Measurements from ENCODE around the gene RYR1. TPM values are rescaled to one million over a fixed set of nuclear protein-coding genes. Genes with fewer than 3 reads are reported as not detected.
"Not testable (repeated sequence)": the region's sequence is repeated elsewhere in the genome, so short reads cannot be mapped to it uniquely, and the experiment has no call there.

RYR1 gene
- total RNA-seq, 4 donors from 2014 or later = under 0.01 to 6.2 (median 3.5) TPM; not detected in 1

- no peak overlapping the region for H3K27ac ChIP-seq
- DNase-seq = no peak
- H3K9me3 ChIP-seq = no peaks in the 10 kb centered on the region
- intact Hi-C loops (cut with DNase I; ENCODE audit: low total_unique reads) = no loop called here
- H3K4me3 ChIP-seq = no peak overlapping the region
- no peaks in the 10 kb centered on the region for H3K4me1 ChIP-seq
- no peaks in the 10 kb centered on the region for H3K27me3 ChIP-seq
- no peak for TF ChIP-seq POLR2A (IDR thresholded peaks at IDR 0.05)
- TF ChIP-seq, protein P1, sequence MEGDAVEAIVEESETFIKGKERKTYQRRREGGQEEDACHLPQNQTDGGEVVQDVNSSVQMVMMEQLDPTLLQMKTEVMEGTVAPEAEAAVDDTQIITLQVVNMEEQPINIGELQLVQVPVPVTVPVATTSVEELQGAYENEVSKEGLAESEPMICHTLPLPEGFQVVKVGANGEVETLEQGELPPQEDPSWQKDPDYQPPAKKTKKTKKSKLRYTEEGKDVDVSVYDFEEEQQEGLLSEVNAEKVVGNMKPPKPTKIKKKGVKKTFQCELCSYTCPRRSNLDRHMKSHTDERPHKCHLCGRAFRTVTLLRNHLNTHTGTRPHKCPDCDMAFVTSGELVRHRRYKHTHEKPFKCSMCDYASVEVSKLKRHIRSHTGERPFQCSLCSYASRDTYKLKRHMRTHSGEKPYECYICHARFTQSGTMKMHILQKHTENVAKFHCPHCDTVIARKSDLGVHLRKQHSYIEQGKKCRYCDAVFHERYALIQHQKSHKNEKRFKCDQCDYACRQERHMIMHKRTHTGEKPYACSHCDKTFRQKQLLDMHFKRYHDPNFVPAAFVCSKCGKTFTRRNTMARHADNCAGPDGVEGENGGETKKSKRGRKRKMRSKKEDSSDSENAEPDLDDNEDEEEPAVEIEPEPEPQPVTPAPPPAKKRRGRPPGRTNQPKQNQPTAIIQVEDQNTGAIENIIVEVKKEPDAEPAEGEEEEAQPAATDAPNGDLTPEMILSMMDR (IDR thresholded peaks at IDR 0.05) = no peak
- H3K36me3 ChIP-seq = no peaks in the 10 kb centered on the region
Measured at GRCh38 chr19:38421856-38422255, 11.6 kb upstream of the RYR1 start.

GRCh38 chr19:38422438-38422837 lies 11.1 kb upstream of the RYR1 start:
- DNase-seq = no peak
- Histone ChIP-seq H3K27ac (no peak overlapping the region), H3K27me3 (no peaks in the 10 kb centered on the region), H3K4me3 (no peak overlapping the region), H3K4me1 (no peaks in the 10 kb centered on the region), H3K36me3 (no peaks in the 10 kb centered on the region), H3K9me3 (no peaks in the 10 kb centered on the region)
- TF ChIP-seq POLR2A (IDR thresholded peaks at IDR 0.05) = no peak
- TF ChIP-seq, protein P1 (IDR thresholded peaks at IDR 0.05) = no peak
- intact Hi-C loops (cut with DNase I; ENCODE audit: low total_unique reads) = no loop called here

DNA sequence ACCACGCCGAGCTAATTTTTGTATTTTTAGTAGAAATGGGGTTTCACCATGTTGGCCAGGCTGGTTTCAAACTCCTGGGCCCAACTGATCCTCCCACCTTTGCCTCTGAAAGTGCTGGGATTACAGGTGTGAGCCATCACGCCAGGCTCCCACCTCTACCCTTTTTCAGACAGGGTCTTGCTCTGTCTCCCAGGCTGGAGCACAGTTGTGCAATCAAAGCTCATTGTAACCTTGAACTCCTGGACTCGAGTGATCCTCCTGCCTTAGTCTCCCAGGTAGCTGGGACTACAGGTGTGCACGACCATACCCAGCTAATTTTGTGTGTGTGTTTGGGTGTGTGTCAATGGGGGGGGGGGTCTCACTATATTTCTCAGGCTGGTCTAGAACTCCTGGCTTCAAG lies 9.2 kb upstream of the RYR1 start:
- Histone ChIP-seq H3K27ac (no peak overlapping the region), H3K4me3 (no peak overlapping the region), H3K36me3 (no peaks in the 10 kb centered on the region), H3K4me1 (no peaks in the 10 kb centered on the region), H3K27me3 (no peaks in the 10 kb centered on the region), H3K9me3 (no peaks in the 10 kb centered on the region)
- TF ChIP-seq, protein P1 (IDR thresholded peaks at IDR 0.05) = no peak
- TF ChIP-seq POLR2A (IDR thresholded peaks at IDR 0.05) = no peak
- DNase-seq = no peak
- intact Hi-C loops (cut with DNase I; ENCODE audit: low total_unique reads) = no loop called here

DNA sequence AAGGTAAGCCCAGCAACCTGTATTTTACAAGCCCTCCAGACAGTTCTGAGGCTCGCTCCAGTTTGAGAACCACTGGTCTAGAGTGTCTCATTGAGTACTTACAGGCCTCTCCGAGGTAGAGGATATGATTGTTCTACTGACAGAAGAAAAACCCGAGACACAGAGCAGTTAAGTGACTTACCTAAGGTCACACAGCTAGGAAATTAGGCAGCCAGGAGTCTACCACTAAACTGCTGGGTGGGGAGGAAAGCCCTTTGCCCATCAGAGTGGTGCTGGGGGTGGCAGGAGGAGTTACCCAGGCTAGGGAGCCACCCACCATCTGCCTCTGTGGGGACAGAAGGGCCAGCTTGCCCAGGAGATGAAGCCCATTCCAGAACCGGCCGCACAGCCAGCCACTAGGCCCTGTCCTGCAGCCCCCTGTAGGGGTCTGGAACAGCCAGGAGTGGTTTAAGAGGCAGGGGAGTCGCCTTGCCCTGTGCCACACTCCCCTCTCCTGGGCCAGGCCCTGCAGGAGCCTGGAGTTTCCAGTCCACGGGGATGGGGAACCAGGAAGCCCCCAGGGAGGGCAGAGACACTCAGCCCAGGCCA lies 8.2 kb upstream of the RYR1 start:
- no peaks in the 10 kb centered on the region for H3K36me3 ChIP-seq
- TF ChIP-seq POLR2A (IDR thresholded peaks at IDR 0.05) = no peak
- TF ChIP-seq, protein P1 (IDR thresholded peaks at IDR 0.05) = no peak
- H3K9me3 ChIP-seq = no peaks in the 10 kb centered on the region
- intact Hi-C loops (cut with DNase I; ENCODE audit: low total_unique reads) = no loop called here
- H3K4me1 ChIP-seq = no peaks in the 10 kb centered on the region
- H3K4me3 ChIP-seq = no peak overlapping the region
- no peak overlapping the region for H3K27ac ChIP-seq
- no peak for DNase-seq
- H3K27me3 ChIP-seq = no peaks in the 10 kb centered on the region

DNA sequence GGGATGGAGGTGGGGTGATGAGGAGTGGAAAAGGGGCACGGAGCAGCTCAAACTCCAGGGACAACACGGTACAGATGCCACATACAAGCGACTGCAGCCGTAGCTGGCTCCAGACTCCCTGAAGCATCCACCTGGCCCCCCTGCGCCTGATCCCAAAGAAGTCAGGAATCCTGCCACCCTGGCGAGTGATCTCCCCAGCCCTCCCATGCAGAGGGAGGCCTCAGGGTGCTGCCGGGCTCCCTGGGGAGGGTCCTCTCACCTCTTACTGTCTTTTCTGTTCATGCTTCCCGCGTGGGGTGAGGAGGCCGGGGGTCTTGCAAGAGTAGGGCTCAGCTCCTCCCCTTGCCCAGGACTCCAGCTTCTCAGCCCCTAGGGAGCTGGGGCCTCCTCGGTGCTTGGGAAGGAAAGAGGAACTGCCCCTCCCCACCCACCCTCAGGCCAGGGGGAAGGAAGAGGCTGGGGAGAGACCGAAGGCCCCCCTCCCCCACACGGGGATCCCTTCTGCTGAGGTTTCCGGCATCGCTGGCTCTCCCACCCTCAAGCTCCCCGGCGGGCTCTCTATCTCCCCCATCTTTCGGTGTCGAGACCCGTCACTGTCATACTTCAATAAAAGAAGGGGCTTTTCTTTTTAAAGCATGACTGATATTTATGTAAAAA lies 7.6 kb upstream of the RYR1 start, which contains the start of gene RASGRP4:
Gene RASGRP4, minus strand, starts transcription at position 410 of the 657 bp plus-strand sequence. Its CDS starts 128 bp downstream, at position 282.
- DNase-seq = no peak
- TF ChIP-seq, protein P1 (IDR thresholded peaks at IDR 0.05) = no peak
- TF ChIP-seq POLR2A (IDR thresholded peaks at IDR 0.05) = no peak
- intact Hi-C loops (cut with DNase I; ENCODE audit: low total_unique reads) = no loop called here
- H3K27me3 ChIP-seq = no peaks in the 10 kb centered on the region
- no peaks in the 10 kb centered on the region for H3K36me3 ChIP-seq
- H3K9me3 ChIP-seq = no peaks in the 10 kb centered on the region
- no peak within 1 kb of the TSS for H3K27ac ChIP-seq
- H3K4me1 ChIP-seq = no peaks in the 10 kb centered on the region
- no peak within 1 kb of the TSS for H3K4me3 ChIP-seq

DNA sequence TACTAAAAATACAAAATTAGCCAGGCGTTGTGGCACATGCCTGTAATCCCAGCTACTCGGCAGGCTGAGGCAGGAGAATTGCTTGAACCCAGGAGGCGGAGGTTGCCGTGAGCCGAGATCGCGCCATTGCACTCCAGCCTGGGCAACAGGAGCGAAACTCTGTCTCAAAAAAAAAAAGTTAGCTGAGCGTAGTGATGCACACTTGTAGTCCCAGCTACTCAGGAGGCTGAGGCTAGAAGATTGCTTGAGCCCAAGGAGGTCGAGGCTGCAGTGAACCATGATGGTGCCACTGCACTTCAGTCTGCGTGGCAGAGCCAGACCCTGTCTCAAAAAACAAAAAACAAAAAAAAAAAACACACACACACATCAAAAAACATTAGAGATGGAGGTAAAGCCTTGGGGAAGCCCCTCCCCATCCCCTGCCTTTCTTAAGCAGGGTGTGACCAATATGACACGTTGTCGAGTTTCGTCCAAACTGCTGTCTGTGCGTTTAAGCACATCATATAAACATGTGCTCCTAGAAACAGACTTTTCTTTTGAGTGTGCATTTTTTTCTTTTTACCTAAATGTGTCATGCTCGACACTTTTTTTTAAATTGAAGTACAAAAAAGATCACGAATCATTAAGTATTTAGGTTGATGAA lies 6.3 kb upstream of the RYR1 start:
- H3K4me1 ChIP-seq; H3K4me3 ChIP-seq; DNase-seq; H3K27ac ChIP-seq; H3K27me3 ChIP-seq; H3K36me3 ChIP-seq; intact Hi-C loops (cut with DNase I; ENCODE audit: low total_unique reads); H3K9me3 ChIP-seq: not testable (repeated sequence)
